Neutrophil (primary cell): Measurements from ENCODE around the gene LETM1.
A peak's percentile ranks its signal among the peaks of the same experiment; 100 is the strongest.

Experiments used
- H3K27ac ChIP-seq: fragments of 200-600 bp; sonication (generic); 2 replicates; pipeline ENCODE4 v1.5.1; 2016; ENCODE audit warnings: mild to moderate bottlenecking, moderate library complexity
- H3K27me3 ChIP-seq: fragments of 200-600 bp; sonication (generic); 2 replicates; pipeline ENCODE4 v1.6.0; 2016; ENCODE audit warnings: mild to moderate bottlenecking
- H3K36me3 ChIP-seq: fragments of 200-600 bp; sonication (generic); 2 replicates; pipeline ENCODE4 v1.5.1; 2017
- H3K4me1 ChIP-seq, 2 experiments: fragments of 200-600 bp in 1 of 2; sonication (generic) in 1 of 2; 1 replicate in 1 of 2; 2 replicates in 1 of 2; pipeline versions ENCODE4 v1.5.1 to v1.6.1; 2013 to 2016; ENCODE audit warnings: low read depth in 1 of 2, low read length in 1 of 2, mild to moderate bottlenecking in 1 of 2, moderate library complexity in 1 of 2; ENCODE audit not compliant: control insufficient read depth in 1 of 2, insufficient read depth in 1 of 2
- H3K4me3 ChIP-seq, 2 experiments: fragments of 200-600 bp in 1 of 2; sonication (generic) in 1 of 2; 1 replicate in 1 of 2; 2 replicates in 1 of 2; pipeline ENCODE4 v1.5.1; 2013 to 2016; ENCODE audit warnings: low read depth in 1 of 2, low read length in 1 of 2, mild to moderate bottlenecking in 1 of 2, moderate library complexity in 1 of 2
- H3K9me3 ChIP-seq: fragments of 200-600 bp; sonication (generic); 2 replicates; pipeline ENCODE4 v1.5.1; 2016
- TF ChIP-seq, protein P1 (sequence below): fragments of 200-600 bp; sonication (generic); IDR thresholded peaks from 2 replicates; pipeline ENCODE4 v1.5.1; 2016; ENCODE audit warnings: antibody characterized with exemption

LETM1 gene

DNA sequence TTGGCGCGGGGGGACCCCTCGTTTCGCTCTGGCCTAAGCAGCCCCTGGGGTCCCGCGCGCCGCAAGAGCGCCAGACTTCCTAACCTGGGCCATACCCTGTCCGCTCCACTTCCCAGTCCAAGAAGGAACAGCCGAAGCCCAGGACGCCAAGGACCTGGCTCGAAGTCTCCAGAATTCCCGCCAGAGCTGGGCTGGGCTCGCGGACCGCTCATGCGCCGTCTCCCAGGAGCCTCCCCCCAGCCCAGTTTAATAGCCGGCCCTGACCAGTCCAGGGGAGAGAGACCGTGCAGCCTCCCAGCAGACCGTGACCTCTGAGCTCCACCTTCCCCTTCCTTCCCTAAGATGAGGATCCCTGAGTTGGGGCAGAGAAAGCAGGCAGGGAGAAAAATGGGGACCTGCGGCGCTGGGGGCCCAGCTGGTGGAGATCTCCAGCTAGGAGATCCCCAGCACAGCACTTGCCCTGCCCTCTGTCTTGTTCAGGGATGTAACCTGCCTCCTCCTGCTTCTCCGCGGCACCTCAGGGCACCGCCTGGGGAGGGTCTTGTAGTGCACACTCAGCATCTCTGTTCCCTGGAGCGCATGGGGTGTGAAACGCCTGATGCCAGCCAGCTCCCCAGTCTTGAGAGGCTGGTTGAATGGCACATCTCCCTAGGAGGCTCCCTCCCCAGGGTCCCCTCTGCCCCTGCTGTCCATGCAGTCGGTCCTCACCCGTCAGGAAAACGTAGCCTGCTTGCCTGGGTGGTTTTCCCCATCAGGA lies 1.2 kb upstream of the LETM1 start:
- H3K9me3 ChIP-seq: no peaks in the 10 kb centered on the region
- no peaks in the 10 kb centered on the region for H3K36me3 ChIP-seq
- H3K27me3 ChIP-seq: peaks cover 6% of the 10 kb centered on the region
- peaks cover 17 to 20% of the 10 kb centered on the region in 2 experiments for H3K4me1 ChIP-seq
- peak overlapping the region; percentile 61 to 94 for H3K4me3 ChIP-seq
- H3K27ac ChIP-seq: no peak overlapping the region
- TF ChIP-seq, protein P1, sequence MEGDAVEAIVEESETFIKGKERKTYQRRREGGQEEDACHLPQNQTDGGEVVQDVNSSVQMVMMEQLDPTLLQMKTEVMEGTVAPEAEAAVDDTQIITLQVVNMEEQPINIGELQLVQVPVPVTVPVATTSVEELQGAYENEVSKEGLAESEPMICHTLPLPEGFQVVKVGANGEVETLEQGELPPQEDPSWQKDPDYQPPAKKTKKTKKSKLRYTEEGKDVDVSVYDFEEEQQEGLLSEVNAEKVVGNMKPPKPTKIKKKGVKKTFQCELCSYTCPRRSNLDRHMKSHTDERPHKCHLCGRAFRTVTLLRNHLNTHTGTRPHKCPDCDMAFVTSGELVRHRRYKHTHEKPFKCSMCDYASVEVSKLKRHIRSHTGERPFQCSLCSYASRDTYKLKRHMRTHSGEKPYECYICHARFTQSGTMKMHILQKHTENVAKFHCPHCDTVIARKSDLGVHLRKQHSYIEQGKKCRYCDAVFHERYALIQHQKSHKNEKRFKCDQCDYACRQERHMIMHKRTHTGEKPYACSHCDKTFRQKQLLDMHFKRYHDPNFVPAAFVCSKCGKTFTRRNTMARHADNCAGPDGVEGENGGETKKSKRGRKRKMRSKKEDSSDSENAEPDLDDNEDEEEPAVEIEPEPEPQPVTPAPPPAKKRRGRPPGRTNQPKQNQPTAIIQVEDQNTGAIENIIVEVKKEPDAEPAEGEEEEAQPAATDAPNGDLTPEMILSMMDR: no peak

DNA sequence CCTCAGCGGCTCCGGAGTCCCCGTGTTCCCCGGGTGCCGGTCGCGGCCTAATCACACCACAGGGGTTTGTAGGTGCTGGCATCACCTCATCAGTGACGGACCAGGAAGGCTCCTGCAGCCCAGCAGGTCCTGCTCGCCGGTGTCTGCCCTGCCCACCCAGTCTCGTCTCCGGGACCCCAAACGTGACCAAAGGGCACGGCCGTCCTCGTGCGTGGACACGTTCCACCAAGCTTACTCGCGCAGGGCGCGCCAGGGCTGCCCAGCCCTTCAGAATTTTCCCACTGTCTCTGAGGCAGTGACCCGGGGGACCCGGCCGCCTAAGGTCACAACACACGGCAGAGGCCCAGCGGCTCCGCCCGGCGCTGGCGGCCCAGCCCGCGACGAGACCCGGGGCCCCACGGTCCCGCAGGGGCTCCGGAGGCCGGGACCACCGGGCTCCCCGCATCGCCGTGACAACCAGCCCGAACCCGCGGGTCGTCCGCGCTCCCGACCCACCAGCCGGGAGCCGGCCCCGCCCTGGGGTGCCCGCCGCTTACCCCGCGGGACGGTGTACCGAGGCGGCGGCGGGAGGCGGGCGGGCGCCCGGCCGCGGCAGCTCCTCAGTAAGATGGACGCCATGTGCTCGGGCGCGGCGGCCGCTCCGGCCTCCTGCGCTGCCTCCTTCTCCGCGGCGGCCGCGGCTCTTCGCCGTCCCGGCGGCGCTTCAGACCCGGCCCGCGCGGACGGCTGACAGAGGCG lies 454 bp downstream of the LETM1 start:
- TF ChIP-seq, protein P1: no peak
- Histone ChIP-seq H3K36me3 (no peaks in the 10 kb centered on the region), H3K4me3 (peak overlapping the region; percentile 61 to 94), H3K9me3 (no peaks in the 10 kb centered on the region), H3K27me3 (no peaks in the 10 kb centered on the region), H3K27ac (peak overlapping the region; percentile 69), H3K4me1 (peaks cover 17 to 18% of the 10 kb centered on the region in 2 experiments)

DNA sequence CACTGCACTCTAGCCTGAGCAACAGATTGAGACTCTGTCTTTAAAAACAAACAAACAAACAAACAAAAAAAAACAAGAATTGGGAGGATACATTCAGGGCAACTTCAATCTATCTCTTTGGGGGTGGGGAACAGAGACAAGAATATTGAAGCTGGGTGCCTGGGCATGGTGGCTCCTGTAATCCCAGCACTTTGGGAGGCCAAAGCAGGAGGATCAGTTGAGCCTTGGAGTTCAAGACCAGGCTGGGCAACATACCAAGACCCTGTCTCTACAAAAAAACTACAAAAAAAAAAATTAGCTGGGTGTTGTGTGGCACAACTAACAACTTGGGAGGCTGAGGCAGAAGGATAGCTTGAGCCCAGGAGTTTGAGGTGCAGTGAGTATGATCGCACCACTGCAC lies 1.2 kb downstream of the LETM1 start:
- Histone ChIP-seq H3K36me3 (no peaks in the 10 kb centered on the region), H3K27ac (no peak overlapping the region), H3K4me3 (peak overlapping the region in 1 of 2 experiments; percentile 94), H3K27me3 (no peaks in the 10 kb centered on the region), H3K4me1 (peaks cover 17 to 18% of the 10 kb centered on the region in 2 experiments), H3K9me3 (no peaks in the 10 kb centered on the region)
- TF ChIP-seq, protein P1: no peak

DNA sequence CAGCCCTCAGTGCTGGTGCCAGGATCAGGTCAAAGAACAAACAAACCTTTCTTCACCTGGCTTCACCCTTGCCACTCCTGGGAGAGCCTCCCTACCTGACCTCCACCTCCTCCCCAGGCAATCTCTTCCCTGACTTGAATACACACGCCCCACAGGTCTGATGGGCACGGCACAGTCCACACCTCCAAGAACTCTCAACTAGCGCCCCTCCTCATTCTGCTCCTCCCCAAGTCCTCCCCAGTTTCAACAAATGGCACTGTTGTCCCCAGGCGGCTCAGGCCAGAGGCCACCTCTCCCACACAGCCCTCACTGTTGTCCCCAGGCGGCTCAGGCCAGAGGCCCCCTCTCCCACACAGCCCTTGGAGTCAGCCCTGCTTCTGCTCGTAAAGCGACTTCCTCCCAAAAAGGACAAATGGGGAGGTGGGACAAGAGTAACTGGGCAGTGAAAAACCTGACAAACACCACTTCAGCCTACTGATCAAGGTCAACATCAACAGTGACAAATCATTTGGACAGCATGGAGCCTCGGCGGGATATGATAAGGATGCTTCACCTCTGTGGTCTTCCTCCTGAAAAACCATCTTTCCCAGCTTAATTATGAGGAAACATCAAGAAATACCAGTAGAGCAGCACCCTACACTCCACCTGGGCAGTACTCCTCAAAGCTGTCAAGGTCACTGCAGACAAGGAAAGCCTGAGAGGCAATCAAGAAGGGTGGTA lies 2.9 kb downstream of the LETM1 start:
- Histone ChIP-seq H3K27ac (no peak overlapping the region), H3K4me3 (no peak overlapping the region), H3K36me3 (no peaks in the 10 kb centered on the region), H3K27me3 (no peaks in the 10 kb centered on the region), H3K4me1 (peaks cover 17 to 18% of the 10 kb centered on the region in 2 experiments), H3K9me3 (no peaks in the 10 kb centered on the region)
- TF ChIP-seq, protein P1: no peak

DNA sequence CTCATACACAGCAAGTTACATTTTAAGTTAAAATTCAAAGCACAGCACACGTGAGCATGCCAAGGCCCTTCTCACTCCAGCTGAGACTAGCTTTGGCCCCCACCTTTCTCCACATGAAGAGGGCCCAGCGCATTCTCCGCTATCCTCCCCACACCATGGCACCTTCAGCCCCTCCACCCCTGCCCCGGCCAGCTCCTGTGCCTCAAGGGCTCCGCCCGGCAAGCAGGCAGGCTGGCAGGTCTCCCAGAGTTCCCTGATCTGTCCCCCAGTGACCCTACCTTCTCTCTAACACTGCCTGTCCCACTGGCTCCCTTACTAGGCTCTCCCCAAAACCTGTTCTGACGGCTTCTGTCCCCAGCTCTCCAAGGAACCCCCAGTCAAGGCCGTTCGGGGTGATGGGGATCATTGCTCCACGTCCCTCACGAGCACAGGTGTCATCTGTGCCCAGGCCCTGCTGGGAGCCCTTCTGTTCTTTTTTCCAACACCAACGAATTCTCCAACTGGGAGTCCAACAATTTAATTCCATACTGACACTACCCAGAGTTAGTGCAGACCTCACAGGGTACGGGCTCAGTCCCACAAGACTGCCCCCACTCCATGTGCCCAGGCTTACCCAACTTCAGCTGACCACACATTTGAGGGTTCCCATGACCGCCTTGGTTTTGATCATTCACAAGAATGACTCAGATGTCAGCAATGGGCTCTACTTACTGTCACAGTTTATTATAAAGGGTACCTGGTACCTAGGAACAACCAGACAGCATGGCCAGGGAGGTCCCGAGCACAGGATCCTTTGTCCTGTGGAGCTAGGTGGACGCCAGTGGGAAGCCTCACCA lies 4.2 kb downstream of the LETM1 start:
- Histone ChIP-seq H3K36me3 (no peaks in the 10 kb centered on the region), H3K9me3 (no peaks in the 10 kb centered on the region), H3K4me3 (no peak overlapping the region), H3K27ac (no peak overlapping the region), H3K27me3 (no peaks in the 10 kb centered on the region), H3K4me1 (peaks cover 13% of the 10 kb centered on the region in 2 experiments)
- TF ChIP-seq, protein P1: no peak
